GM12878 (cell line): ENCODE measurements around the gene PLK1. TPM values are rescaled to one million over a fixed set of nuclear protein-coding genes. Genes with fewer than 3 reads are reported as not detected.

ENCODE experiments used
- ATAC-seq: fragments of 200-7000 bp; cut with Tn5 transposase; 3 replicates; pipeline ENCODE4 v1.9.1; 2020; ENCODE audit warnings: mild to moderate bottlenecking, moderate library complexity
- BruUV-seq: library from RNA; stranded (reverse); fragments of 400-500 nt; replicated peaks from 2 replicates; lab custom pipeline; 2021; lab: Mats Ljungman, UMichigan
- CTCF ChIA-PET: fragments of 300-600 bp; sonication (Branson Sonifier 250); formaldehyde crosslinking; extraction: SDS; loops from one replicate; lab custom pipeline; 2021; ENCODE audit warnings: inconsistent platforms; lab: Yijun Ruan, JAX
- POLR2A ChIA-PET: fragments of 350-600 bp; formaldehyde crosslinking; extraction: SDS; loops from one replicate; lab custom pipeline; 2021; ENCODE audit warnings: inconsistent platforms; lab: Charles Lee
- RAD21 ChIA-PET: fragments of 300-600 bp; sonication (Branson Sonifier 250); formaldehyde crosslinking; loops from one replicate; lab custom pipeline; 2023; ENCODE audit warnings: antibody characterized with exemption; ENCODE audit not compliant: unreplicated experiment; lab: Charles Lee
- SMC1A ChIA-PET: fragments of 300-600 bp; sonication (Branson Sonifier 250); formaldehyde crosslinking; loops from one replicate; lab custom pipeline; 2023; ENCODE audit not compliant: unreplicated experiment, uncharacterized antibody; lab: Charles Lee
- DNase-seq: peaks from one replicate; pipeline ENCODE4 v3.0.0-alpha.2; 2011; ENCODE audit warnings: low read depth, low spot score
- FAIRE-seq: peaks from 3 replicates; lab custom pipeline; 2011; peaks lifted over from hg19 to GRCh38; lab: Jason Lieb, UNC
- H2AFZ ChIP-seq: 2 replicates; pipeline ENCODE4 v1.6.0; 2011; ENCODE audit warnings: low read depth, low read length, control low read depth; ENCODE audit not compliant: control insufficient read depth
- H3K27ac ChIP-seq: 2 replicates; pipeline ENCODE4 v1.5.1; 2011; ENCODE audit warnings: control low read depth; ENCODE audit not compliant: control insufficient read depth, insufficient read depth
- H3K27me3 ChIP-seq, 2 experiments: replicated peaks in 1 of 2; 2 replicates each; pipeline versions ENCODE4 v1.6.0 to v1.6.1; 2011; ENCODE audit warnings: low read length in 1 of 2; ENCODE audit not compliant: control insufficient read depth in 2 of 2, insufficient read depth in 2 of 2
- H3K36me3 ChIP-seq, 2 experiments: 2 replicates each; pipeline ENCODE4 v1.5.1; 2011; ENCODE audit warnings: low read length in 1 of 2; ENCODE audit not compliant: control insufficient read depth in 2 of 2, insufficient read depth in 2 of 2
- H3K4me1 ChIP-seq: 2 replicates; pipeline ENCODE4 v1.6.1; 2011; ENCODE audit warnings: mild to moderate bottlenecking, low read length, moderate library complexity, mixed read lengths; ENCODE audit not compliant: control insufficient read depth, insufficient read depth
- H3K4me2 ChIP-seq: 2 replicates; pipeline ENCODE4 v1.6.0; 2011; ENCODE audit warnings: control low read depth; ENCODE audit not compliant: control insufficient read depth, insufficient read depth
- H3K4me3 ChIP-seq: fragments of 200-600 bp; sonication (generic); 2 replicates; pipeline ENCODE4 v1.5.1; 2016
- H3K79me2 ChIP-seq: 2 replicates; pipeline ENCODE4 v1.6.0; 2011; ENCODE audit warnings: low read length; ENCODE audit not compliant: control insufficient read depth, insufficient read depth
- H3K9ac ChIP-seq: 2 replicates; pipeline ENCODE4 v1.8.0; 2011; ENCODE audit warnings: low read length, control low read depth, mixed read lengths; ENCODE audit not compliant: control insufficient read depth, insufficient read depth
- H3K9me3 ChIP-seq: replicated peaks from 3 replicates; pipeline ENCODE4 v1.5.1; 2011; ENCODE audit warnings: mild to moderate bottlenecking, low read length; ENCODE audit not compliant: control insufficient read depth, insufficient read depth
- H4K20me1 ChIP-seq: 2 replicates; pipeline ENCODE4 v1.6.0; 2011; ENCODE audit not compliant: control insufficient read depth, insufficient read depth
- ASH2L ChIP-seq: fragments of 300-600, 200-600 bp; sonication (generic); IDR thresholded peaks from 2 replicates; pipeline ENCODE4 v1.6.1; 2017; ENCODE audit warnings: low read depth, mild to moderate bottlenecking, borderline replicate concordance
- CEBPB ChIP-seq, 2 experiments: fragments of 150-350 bp in 1 of 2; IDR thresholded peaks; 2 replicates each; pipeline ENCODE4 v1.6.1; 2012 to 2014; ENCODE audit warnings: low read depth in 2 of 2, low read length in 2 of 2, borderline replicate concordance in 1 of 2, inconsistent platforms in 1 of 2
- CREM ChIP-seq: IDR thresholded peaks from 2 replicates; pipeline ENCODE4 v1.6.1; 2014; ENCODE audit warnings: antibody characterized with exemption, low read depth
- DPF2 ChIP-seq: fragments of 450-650 bp; IDR thresholded peaks from 2 replicates; pipeline ENCODE4 v1.6.1; 2017; ENCODE audit warnings: mild to moderate bottlenecking
- EZH2 ChIP-seq: IDR thresholded peaks from 2 replicates; pipeline ENCODE4 v1.6.1; 2012; ENCODE audit warnings: low read depth, mild to moderate bottlenecking, control low read depth, inconsistent platforms, low read length, borderline replicate concordance; ENCODE audit not compliant: control insufficient read depth
- JUND ChIP-seq: IDR thresholded peaks from 2 replicates; pipeline ENCODE4 v1.6.1; 2012; ENCODE audit warnings: low read depth, mild to moderate bottlenecking, low read length, improper control_type of control experiment, moderate library complexity
- KAT2A ChIP-seq: conservative IDR thresholded peaks from 2 replicates; pipeline ENCODE4 v1.6.1; 2011; ENCODE audit warnings: low read depth, low read length; ENCODE audit not compliant: control insufficient read depth
- MTA3 ChIP-seq: IDR thresholded peaks from 2 replicates; pipeline ENCODE4 v1.6.1; 2012; ENCODE audit warnings: low read length, inconsistent platforms, borderline replicate concordance
- MXI1 ChIP-seq: fragments of 150-350 bp; IDR thresholded peaks from 2 replicates; pipeline ENCODE4 v1.6.1; 2011; ENCODE audit warnings: low read depth, mild to moderate bottlenecking, inconsistent platforms, low read length, improper control_type of control experiment
- NFIC ChIP-seq: IDR thresholded peaks from 2 replicates; pipeline ENCODE4 v1.6.1; 2012; ENCODE audit warnings: low read depth, mild to moderate bottlenecking, inconsistent platforms, low read length, moderate library complexity
- NFXL1 ChIP-seq: fragments of 450-650 bp; IDR thresholded peaks from 2 replicates; pipeline ENCODE4 v1.6.1; 2017; ENCODE audit warnings: antibody characterized with exemption, mild to moderate bottlenecking, borderline replicate concordance
- NR2C2 ChIP-seq: IDR thresholded peaks from 2 replicates; pipeline ENCODE4 v1.6.1; 2011; ENCODE audit warnings: borderline replicate concordance, low read depth; ENCODE audit not compliant: control insufficient read depth, insufficient read length
- NRF1 ChIP-seq: conservative IDR thresholded peaks from 2 replicates; pipeline ENCODE4 v1.6.1; 2011; ENCODE audit warnings: mild to moderate bottlenecking, low read depth, low read length, improper control_type of control experiment
- SIN3A ChIP-seq: IDR thresholded peaks from 2 replicates; pipeline ENCODE4 v1.6.1; 2012; ENCODE audit warnings: low read depth, low read length, improper control_type of control experiment
- SMAD1 ChIP-seq: fragments of 450-650 bp; IDR thresholded peaks from 2 replicates; pipeline ENCODE4 v1.6.1; 2018; ENCODE audit warnings: mild to moderate bottlenecking, low read depth; ENCODE audit not compliant: partially characterized antibody
- TCF12 ChIP-seq: IDR thresholded peaks from 2 replicates; pipeline ENCODE4 v1.6.1; 2011; ENCODE audit warnings: low read depth, mild to moderate bottlenecking, low read length
- ZBTB40 ChIP-seq: fragments of 450-650 bp; IDR thresholded peaks from 2 replicates; pipeline ENCODE4 v1.6.1; 2016; ENCODE audit warnings: mild to moderate bottlenecking, moderate library complexity, borderline replicate concordance
- WGBS: methylation state at CpG from one replicate; pipeline ENCODE4 v1.1.6; 2016; ENCODE audit warnings: low lambda C conversion rate; ENCODE audit not compliant: insufficient replicate concordance, insufficient coverage; ENCODE audit errors: missing lambda C conversion rate; 5-methylcytosine and 5-hydroxymethylcytosine counted together
- in situ Hi-C: fragments of 300-500 bp; cut with MboI; formaldehyde crosslinking; loops from 9 replicates; pipeline ENCODE4 v1.14.3; 2018; ENCODE audit warnings: mixed read lengths
- intact Hi-C: fragments of 100-400 bp; cut with micrococcal nuclease; formaldehyde crosslinking; loops from one replicate; pipeline ENCODE4 v1.14.2; 2022; ENCODE audit not compliant: unreplicated experiment
- polyA plus RNA-seq, 11 experiments: library from polyadenylated mRNA; depleted of rRNA in 4 of 11; unstranded in 6 of 11; stranded (reverse) in 5 of 11; fragments of >200 nt; fragmentation: Nextera tagmentation in 4 of 11; fragmentation: Illumina TruSeq in 1 of 11; extraction: Ambion mirVana in 4 of 11; extraction: Trizol in 1 of 11; gene quantifications; 1 replicate in 1 of 11; 2 replicates in 10 of 11; pipeline versions ENCODE4 v1.2.1 to v1.2.3, GENCODE V29; 2011 to 2016; ENCODE audit warnings: inconsistent platforms in 2 of 11, missing spikeins in 2 of 11, low read depth in 1 of 11
- total RNA-seq, 4 experiments: library from RNA; depleted of rRNA in 3 of 4; stranded (reverse); fragments of >200 nt in 3 of 4; fragmentation: Illumina TruSeq in 1 of 4; extraction: Trizol in 1 of 4; gene quantifications; 2 replicates each; pipeline versions ENCODE4 v1.2.1 to v1.2.3, GENCODE V29; 2013 to 2021
- TF ChIP-seq, protein P1 (sequence below): fragments of 450-650 bp; IDR thresholded peaks from 2 replicates; pipeline ENCODE4 v1.6.1; 2018; ENCODE audit warnings: mild to moderate bottlenecking, low read depth, moderate library complexity; ENCODE audit not compliant: partially characterized antibody

The PLK1 gene
- total and polyA plus RNA-seq, 10 of the 15 experiments (the other 5 are each of a cell fraction or from before 2014, with no cell fraction given), result 11.3 to 191 (median 84.5) TPM

- no peaks in the 10 kb centered on the region for H4K20me1 ChIP-seq
- FAIRE-seq (no peak), ATAC-seq (no peak), DNase-seq (no peak)
- no peak overlapping the region for H2AFZ ChIP-seq
- H3K9me3 ChIP-seq, result peaks cover 4% of the 10 kb centered on the region; the same call in 1 of the 3 replicates
- ChIA-PET RAD21 (no interaction called here), POLR2A (no interaction called here), CTCF (no interaction called here), SMC1A (no interaction called here)
- H3K9ac ChIP-seq, result no peak overlapping the region
- BruUV-seq, result no TSS peak
- no peak overlapping the region for H3K4me3 ChIP-seq
- H3K79me2 ChIP-seq, result no peaks in the 10 kb centered on the region
- no peaks in the 10 kb centered on the region for H3K36me3 ChIP-seq
- no peak overlapping the region for H3K4me2 ChIP-seq
- H3K27me3 ChIP-seq, result no peaks in the 10 kb centered on the region
- in situ Hi-C loops, result no loop called here
- intact Hi-C loops, result no loop called here
- 0% methylated on average over 2 of the region's 2 CpGs for WGBS
- TF ChIP-seq ASH2L, result no peak
- no peak for TF ChIP-seq KAT2A
- TF ChIP-seq NFXL1, result no peak
- TF ChIP-seq EZH2, result no peak
- TF ChIP-seq SMAD1, result no peak
- no peak for TF ChIP-seq ZBTB40
- TF ChIP-seq CEBPB (IDR thresholded peaks at IDR 0.05; ENCODE audit: borderline replicate concordance in 1 of 2, low read depth in 2 of 2, low read length in 2 of 2), result no peak
- no peak for TF ChIP-seq NRF1
- TF ChIP-seq DPF2, result no peak
- TF ChIP-seq TCF12, result no peak
- no peak for TF ChIP-seq NR2C2
- no peak for TF ChIP-seq SIN3A
- TF ChIP-seq CREM, result no peak
- TF ChIP-seq, protein P1, sequence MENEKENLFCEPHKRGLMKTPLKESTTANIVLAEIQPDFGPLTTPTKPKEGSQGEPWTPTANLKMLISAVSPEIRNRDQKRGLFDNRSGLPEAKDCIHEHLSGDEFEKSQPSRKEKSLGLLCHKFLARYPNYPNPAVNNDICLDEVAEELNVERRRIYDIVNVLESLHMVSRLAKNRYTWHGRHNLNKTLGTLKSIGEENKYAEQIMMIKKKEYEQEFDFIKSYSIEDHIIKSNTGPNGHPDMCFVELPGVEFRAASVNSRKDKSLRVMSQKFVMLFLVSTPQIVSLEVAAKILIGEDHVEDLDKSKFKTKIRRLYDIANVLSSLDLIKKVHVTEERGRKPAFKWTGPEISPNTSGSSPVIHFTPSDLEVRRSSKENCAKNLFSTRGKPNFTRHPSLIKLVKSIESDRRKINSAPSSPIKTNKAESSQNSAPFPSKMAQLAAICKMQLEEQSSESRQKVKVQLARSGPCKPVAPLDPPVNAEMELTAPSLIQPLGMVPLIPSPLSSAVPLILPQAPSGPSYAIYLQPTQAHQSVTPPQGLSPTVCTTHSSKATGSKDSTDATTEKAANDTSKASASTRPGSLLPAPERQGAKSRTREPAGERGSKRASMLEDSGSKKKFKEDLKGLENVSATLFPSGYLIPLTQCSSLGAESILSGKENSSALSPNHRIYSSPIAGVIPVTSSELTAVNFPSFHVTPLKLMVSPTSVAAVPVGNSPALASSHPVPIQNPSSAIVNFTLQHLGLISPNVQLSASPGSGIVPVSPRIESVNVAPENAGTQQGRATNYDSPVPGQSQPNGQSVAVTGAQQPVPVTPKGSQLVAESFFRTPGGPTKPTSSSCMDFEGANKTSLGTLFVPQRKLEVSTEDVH, result no peak
- no peak for TF ChIP-seq JUND
- no peak for TF ChIP-seq NFIC
- TF ChIP-seq MTA3, result no peak
- no peak for TF ChIP-seq MXI1
- TF ChIP-seq, all 136 proteins: peak for 0
- Histone ChIP-seq H3K27ac (no peak overlapping the region), H3K4me1 (peaks cover 7% of the 10 kb centered on the region; the same call in 1 of the 2 replicates)
These were observed 24.3 kb downstream of the PLK1 start for GRCh38 chr16:23702951-23703350.
